Forelimb muscle (tissue), 1 donor: ENCODE data around the gene LALBA. TPM values are rescaled to one million over a fixed set of nuclear protein-coding genes. Genes with fewer than 3 reads are reported as not detected.
"Not testable (repeated sequence)": the region's sequence is repeated elsewhere in the genome, so short reads cannot be mapped to it uniquely, and the experiment has no call there.

ENCODE experiments used
- DNase-seq: peaks from one replicate; pipeline ENCODE4 v3.0.0-alpha.2; 2013; ENCODE audit warnings: low read depth
- polyA plus RNA-seq: library from polyadenylated mRNA; unstranded; fragments of 120-200 nt; gene quantifications from one replicate; pipeline ENCODE4 v1.2.1, GENCODE V29; 2013; ENCODE audit not compliant: insufficient read length

Gene LALBA
- polyA plus RNA-seq = not detected

DNA sequence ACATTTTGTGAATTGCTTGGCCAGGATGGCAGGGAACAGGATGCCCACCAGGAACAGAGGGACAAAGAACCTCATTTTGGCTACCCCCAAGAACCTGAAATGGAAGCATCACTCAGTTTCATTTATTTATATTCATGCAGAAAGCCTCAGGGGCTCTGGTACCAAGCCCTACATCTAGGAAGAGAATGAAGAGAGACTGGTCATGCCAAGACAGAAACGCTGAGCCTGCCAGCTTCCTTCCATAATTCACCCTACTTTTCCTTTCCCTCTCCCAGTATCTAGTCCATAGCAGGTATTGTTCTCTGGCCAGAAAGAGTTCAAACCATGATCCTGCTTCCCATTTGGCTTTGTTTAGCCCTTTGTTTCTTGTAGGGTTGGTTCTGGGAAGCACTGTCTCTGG is at the start of gene LALBA:
Gene LALBA (minus strand): TSS at position 101 of the 400 bp plus-strand sequence. CDS start 26 bp downstream, at position 75.
- DNase-seq = no peak

DNA sequence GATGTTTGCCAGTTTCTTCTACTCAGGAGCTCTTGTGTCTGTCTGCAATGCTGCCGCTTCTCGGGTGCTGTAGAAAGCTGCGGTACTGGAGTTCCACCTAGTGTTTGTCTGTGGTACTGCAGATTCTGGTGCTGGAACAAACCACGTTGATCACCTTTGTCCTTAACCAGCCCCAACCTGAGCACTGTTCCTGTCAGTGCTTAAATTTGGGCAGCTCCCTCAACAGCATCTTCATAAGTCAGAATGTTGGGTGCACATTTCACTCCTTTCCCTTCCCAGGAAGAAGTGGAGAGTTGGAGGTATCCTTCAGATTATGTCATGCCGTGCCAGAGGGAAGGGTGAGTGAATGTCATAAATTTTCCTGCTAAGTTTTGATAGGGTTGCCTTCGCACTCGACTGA is 48.7 kb upstream of the LALBA start:
- peak; percentile 44 for DNase-seq

DNA sequence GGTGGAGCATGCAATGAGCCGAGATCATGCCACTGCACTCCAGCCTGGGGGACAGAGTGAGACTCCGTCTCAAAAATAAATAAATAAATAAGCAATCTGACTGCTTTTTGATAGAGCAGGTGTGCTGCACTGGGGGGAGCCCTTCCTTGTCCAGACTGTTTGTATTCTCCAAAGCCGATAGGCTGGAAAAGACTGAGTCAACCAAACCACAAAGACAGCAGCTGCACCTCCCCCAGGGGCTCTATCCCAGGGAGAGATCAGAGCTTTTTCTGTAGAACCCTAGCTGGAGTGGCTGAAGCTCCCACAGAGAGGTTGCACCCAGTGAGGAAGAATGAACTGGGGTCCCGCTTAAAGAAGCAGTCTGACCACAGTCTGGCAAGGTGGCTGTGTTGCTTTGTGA is 45.8 kb upstream of the LALBA start:
- no peak for DNase-seq

DNA sequence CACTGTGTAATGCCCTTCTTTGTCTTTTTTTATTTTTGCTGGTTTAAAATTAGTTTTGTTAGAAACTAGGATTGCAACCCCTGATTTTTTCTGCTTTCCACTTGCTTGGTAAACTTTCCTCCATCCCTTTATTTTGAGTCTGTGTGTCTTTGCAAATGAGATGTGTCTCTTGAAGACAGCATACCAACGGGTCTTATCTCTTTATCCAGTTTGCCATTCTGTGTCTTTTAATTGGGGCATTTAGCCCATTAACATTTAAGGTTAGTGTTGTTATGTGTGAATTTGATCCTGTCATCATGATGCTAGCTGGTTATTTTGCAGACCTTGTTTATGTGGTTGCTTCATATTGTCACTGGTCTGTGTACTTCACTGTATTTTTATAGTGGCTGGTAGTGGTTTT is 43.5 kb upstream of the LALBA start:
- no peak for DNase-seq

DNA sequence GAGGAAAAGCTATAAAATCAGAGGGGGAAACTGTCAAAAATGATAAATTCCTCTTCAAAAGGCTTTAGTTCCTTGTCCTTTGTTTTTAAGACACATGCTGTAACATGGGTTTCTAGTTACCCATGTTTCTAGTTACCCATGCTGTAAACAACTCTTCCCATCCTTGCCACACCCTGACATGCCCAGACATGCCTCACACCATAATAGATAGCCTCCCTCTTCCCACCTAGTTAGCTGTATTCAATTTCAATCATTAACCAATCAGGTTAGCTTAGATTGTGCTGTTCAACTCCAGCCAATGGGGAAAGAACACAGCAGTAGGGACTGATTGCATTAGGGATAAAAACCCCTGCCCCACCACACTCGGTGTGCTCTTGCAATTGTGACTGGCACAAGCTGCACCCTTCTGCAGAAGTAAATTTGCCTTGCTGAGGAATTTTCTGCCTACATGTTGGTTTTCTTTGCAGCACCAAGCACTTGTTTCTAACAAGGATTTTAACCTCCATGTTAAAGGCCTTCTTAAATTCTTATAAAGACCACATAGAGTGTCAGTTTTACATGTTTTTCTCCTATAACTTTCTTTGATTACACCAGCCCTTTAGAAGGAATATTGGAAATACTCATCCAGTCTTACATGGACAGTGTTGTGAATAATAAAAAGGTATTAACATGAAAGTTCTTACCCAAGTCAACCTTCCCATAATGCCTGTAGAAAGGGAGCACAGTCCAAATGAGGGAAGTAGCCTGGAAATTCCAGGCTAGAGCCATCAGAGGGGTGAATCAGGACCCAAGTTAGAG is 32.5 kb upstream of the LALBA start:
- DNase-seq = no peak

DNA sequence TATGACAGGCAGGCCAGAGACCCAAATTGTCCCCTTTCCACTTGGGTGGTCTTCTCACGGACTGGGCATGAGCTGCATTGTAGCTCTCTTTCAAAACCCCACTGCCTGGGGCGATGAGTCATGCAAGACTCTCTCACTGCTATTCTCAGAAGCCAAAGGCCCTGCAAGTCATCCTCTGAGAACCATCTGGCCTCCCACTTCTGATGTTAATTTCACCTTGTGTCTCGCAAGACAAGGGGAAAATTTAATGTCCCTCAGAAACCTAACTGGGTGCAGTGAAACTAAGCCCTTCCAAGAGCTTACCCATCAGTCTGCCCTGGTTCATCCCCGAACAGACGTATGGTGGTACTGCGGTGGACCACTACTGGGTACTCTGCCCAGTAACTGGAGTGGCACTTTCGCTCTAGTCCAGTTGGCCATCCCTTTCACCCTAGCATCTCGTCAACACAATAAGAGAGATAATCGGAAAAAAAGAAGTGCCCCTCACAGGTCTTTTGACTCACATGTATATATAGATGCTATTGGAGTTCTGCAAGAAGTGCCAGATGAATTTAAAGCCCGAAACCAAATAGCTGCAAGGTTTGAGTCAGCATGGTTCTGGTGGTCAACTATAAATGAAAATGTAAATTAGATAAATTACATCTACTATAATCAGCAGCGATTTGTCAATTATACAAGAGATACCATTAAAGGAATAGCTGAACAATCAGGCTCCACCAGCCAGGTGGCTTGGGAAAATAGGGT is 31.3 kb upstream of the LALBA start:
- DNase-seq = no peak

DNA sequence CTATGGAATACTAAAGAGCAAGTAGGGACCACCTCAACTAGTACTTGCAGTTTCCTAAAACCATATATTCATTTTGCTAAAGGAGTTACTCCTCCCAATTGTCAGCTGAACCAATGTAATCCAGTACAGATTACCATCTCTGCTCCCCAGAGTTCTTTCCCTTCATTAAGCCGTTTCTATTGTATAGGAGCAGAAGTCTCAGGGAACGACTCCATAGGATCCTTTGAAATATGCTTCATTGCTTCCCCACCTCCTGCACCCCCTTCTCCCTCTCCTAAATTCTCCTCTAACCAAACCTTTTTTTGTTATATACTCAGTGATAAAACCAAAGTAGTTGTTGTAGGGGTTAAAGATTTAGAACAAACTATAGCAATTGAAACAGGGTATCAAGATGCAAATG is 30.7 kb upstream of the LALBA start:
- DNase-seq = no peak

DNA sequence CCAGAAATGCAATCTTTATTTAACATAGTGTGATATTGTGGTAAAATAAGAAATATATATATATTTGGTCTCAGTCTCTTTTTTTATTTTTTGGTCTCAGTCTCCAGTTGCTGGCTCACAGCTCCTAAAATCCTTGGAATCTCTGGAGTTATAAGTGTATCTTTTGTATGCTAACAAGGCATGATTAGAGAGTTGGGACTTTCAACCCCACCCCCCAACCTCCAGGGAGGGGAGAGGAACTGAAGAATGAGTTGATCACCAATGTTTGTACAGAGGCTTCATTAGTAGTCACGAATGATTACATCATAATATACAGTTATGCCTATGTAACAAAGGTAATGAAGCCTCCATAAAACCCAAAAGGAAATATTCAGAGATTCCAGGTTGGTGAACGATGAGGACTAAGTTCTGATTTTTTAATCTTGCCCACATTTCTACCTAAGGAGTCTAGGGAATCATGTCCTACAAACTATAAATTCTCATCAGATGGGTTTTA is 22.8 kb upstream of the LALBA start:
- DNase-seq = no peak

DNA sequence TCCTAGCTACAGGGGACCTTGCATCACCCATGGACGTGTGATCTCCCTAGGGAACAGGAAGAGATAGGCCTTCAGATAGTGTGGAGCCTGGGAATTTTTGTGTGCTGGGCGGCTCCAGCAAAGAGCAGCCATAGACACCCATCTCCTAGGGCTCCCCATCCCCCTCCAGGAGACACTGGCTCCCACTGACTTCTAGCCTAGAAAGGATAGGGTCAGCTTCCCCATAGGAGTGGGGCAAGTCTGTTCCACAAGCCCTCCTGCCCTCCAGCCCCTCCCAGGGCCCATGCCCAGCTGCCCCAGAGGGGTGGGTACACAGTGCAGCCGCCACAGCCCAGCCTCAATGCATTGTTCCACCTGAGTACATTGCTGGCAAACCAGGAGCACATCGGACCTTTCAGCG is 16.5 kb upstream of the LALBA start:
- DNase-seq = no peak

DNA sequence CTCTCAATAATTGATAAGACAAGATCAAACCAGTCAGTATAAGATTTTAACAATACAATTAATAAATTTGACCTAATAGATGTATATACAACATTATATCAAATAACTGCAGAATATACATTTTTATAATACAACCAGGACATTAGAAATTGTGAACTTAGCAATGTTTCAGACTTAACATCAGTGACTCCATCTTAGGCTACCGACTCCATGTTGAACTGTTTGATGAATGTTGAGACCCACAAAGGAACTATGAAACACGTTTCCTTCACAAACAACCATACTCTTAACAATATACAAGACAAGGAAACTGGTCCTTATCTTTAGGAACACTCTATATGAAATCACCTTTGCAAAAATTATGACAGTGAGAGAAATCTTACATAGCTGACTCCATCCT is 13.9 kb upstream of the LALBA start:
- DNase-seq = no peak

DNA sequence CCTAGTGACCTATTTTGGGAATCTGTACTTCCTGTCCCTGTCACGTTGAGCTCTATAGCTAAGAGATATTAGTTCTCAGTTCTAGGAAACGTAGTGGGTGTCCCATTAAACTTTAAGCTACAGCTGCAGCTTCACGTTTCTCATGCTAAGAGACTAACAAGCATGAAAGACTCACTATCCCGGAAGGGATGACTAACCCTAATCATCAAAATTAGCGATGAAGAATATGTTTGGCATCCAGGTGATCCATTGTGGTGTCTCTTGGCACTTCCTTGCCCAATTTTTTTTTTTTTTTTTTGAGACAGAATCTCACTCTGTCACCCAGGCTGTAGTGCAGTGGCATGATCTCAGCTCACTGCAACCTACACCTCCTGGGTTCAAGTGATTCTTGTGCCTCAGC is 11.0 kb upstream of the LALBA start:
- DNase-seq = no peak

DNA sequence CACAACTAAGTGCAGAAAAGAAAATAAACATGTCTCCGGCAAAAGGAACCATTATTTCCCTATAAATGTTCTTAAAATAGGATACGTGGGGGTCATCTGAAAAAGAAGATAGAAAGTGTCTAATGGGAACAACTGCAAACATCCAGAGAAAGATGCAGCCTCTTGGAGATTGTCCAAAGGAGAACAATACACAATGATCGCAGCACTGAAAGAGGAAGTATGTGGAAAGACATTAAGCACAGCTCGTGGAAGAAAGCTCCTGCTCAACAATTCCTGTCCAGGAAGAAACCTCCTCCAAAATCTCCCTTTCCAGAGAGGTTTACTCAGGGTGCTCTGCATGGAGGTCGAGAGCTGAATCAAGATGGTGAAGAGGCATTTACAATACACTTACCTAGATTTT is 2.5 kb upstream of the LALBA start:
- DNase-seq = no peak

DNA sequence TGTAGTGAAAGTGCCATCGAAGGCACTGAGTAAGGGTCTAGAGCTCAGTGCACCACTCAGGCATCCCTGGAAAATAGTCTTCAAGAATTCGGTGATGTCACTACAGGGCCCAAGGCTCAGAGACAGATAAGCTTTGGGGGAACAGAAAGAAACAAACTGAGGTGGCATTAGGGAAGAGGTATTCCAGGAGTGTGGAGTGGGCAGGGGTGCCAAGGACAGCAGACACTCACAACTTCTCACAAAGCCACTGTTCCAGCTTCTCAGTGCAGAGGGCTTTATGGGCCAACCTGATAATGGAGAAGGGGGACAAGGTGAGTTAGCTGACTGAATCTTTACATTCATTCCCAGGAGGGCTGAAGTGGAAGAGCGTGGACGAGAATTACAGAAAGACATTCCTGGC is 2.1 kb downstream of the LALBA start:
- no peak for DNase-seq

DNA sequence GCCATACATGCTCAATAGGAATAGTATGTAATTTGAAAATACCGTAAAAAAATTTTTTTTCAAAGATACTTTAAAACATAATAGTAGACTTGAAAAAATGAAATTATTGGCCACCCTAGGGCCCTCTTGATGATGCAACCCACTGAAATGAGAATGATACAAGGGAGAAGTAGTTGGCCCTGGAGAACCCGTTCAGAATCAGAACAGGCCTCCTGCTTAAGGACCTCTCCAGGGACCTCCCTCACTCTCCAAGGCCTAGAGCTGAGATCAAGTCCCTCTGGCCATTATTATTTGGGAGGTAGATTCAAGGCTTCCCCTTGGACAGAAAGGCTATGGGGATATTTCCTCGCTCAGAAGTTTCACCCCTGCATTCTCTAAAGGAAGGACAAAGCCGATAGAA is 11.9 kb downstream of the LALBA start:
- no peak for DNase-seq

DNA sequence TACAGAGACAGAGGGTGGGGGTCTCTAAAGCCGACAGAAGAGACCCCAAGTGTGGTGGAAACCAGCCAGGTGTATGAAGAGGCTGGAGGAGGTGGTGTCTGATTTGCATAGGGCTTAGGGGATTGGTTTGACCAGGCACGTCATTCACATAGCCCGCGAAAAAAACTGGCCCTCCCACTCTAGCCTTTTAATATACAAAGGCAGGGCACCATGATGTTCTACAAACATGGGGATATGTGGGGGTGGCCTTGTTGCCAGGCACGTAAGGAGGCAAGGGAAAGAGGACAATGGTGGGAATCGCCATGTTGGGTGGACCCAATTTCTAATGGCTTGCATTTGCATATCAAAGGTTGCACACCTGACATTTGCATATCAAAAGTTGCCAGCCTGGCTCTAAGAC is 13.2 kb downstream of the LALBA start:
- DNase-seq = no peak

DNA sequence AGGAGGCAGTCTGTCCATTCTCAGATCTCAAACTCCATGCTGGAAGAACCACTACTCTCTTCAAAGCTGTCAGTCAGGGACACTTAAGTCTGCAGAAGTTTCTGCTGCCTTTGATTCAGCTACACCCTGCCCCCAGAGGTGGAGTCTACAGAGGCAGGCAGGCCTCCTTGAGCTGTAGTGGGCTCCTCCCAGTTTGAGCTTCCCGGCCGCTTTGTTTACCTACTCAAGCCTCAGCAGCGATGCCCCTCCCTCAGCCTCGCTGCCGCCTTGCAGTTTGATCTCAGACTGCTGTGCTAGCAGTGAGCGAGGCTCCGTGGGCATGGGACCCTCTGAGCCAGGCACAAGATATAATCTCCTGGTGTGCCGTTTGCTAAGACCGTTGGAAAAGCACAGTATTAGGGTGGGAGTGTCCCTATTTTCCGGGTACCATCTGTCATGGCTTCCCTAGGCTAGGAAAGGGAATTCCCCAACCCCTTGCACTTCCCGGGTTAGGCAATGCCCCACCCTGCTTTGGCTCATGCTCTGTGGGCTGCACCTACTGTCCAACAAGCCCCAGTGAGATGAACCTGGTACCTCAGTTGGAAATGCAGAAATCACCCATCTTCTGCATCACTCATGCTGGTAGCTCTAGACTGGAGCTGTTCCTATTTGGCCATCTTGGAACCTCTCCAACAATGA is 16.0 kb downstream of the LALBA start:
- DNase-seq = not testable (repeated sequence)

DNA sequence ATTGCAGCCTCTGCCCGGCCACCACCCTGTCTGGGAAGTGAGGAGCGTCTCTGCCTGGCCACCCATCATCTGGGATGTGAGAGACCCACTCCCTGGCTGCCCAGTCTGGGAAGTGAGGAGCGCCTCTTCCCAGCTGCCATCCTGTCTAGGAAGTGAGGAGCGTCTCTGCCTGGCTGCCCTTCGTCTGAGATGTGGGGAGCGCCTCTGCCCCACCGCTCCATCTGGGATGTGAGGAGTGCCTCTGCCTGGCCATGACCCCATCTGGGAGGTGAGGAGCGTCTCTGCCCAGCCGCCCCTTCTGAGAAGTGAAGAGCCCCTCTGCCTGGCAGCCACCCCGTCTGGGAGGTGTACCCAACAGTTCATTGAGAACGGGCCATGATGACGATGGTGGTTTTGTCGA is 18.2 kb downstream of the LALBA start:
- not testable (repeated sequence) for DNase-seq

DNA sequence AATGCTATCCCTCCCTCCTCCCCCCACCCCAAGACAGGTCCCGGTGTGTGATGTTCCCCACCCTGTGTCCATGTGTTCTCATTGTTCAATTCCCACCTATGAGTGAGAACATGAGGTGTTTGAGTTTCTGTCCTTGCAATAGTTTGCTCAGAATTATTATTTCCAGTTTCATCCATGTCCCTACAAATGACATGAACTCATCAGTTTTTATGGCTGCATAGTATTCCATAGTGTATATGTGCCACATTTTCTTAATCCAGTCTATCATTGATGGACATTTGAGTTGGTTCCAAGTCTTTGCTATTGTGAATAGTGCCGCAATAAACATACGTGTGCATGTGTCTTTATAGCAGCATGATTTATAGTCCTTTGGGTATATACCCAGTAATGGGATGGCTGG is 22.8 kb downstream of the LALBA start:
- DNase-seq = not testable (repeated sequence)

DNA sequence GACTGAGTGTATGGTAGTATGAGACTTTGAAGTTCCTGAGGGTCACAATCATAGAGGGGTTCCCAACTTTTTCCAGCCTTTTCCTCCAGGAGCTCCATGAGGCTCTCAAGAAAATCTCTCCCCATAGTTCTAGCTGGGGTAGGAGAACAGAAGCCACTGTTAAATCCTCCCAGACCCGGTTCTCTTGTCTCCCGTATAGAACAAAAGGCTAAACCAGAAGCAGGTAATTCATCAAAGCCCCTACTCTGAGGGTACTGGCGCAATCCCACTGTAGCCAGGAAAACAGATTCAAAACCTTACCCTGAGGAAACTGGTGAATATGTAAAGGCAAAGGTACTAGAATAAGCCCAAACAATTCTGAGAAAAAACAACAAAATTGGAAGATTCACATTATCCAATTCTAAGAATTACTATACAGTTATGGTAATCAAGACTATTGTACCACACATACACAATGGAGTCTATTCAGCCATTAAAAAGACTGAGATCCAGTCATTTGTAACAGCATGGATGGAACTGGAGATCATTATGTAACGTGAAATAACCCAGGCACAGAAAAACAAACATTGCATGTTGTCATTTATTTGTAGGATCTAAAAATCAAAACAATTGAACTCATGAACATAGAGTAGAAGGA is 23.9 kb downstream of the LALBA start:
- no peak for DNase-seq

DNA sequence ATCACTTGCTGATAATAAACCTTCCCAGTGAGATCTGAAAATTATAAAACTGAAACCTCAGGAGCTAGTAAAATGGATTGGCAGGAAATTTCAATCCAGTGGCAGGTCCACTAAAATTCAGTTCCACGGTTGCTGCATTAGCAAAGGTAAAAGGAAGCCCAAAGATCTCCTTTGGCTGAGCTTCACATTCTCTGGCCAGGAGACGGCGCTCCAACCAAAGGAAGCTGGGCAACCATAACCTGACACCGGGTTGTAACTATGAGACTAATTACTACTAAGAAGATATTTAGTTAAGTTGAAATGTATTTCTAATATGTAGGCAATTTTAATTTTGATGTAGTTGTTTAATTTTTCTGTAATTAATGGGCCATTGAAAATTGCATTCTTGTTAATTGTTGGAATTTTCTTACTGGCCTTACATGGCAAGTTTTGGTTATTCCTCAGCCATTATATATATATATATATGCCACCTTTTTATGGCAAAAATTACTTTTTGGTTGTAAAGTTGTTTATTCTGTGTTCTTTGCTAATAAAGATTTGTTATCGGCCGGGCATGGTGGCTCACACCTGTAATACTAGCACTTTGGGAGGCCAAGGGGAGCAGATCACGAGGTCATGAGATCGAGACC is 27.4 kb downstream of the LALBA start:
- DNase-seq = no peak

DNA sequence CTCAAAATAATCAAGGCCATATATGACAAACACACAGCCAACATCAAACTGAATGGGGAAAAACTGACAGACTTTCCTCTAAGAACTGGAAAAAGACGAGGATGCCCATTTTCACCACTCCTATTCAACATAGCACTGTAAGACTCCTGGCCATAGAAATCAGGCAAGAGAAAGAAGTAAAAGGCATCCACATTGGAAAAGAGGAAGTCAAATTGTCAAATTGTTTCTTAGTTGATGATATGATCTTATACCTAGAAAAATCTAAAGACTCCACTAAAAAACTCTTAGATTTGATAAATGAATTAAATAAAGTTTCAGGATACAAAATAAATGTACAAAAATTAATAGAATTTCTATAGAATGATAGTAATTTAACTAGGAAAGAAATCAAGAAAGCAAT is 33.2 kb downstream of the LALBA start:
- no peak for DNase-seq

DNA sequence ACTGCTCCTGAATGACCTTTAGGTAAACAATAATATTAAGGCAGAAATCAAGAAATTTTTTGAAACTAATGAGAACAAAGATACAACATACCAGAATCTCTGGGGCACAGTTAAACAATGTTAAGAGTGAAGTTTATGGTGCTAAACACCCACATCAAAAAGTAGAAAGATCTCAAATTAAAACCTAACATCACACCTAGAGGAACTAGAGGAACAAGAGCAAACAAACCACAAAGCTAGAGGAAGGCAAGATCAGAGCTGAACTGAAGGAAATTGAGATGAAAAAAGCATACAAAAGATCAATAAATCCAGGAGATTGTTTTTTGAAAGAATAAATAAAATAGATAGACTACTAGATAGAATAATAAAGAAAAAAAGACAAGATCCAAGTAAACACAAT is 37.2 kb downstream of the LALBA start:
- no peak for DNase-seq
